Glutamatergic neuron (in vitro differentiated cells): ENCODE results near the gene BACH2. TPM values are rescaled to one million over a fixed set of nuclear protein-coding genes. Genes with fewer than 3 reads are reported as not detected.
"Not testable (repeated sequence)": the region's sequence is repeated elsewhere in the genome, so short reads cannot be mapped to it uniquely, and the experiment has no call there.

Experiments
- DNase-seq: peaks from one replicate; pipeline ENCODE4 v3.0.0; 2022
- H3K27ac Mint-ChIP-seq: one replicate; pipeline ENCODE4 v1.8.0; 2020; ENCODE audit warnings: mild to moderate bottlenecking, mixed read lengths, inconsistent platforms; ENCODE audit not compliant: unreplicated experiment
- H3K27me3 Mint-ChIP-seq: one replicate; pipeline ENCODE4 v1.8.0; 2020; ENCODE audit warnings: mild to moderate bottlenecking, moderate library complexity, mixed read lengths, inconsistent platforms; ENCODE audit not compliant: unreplicated experiment
- H3K36me3 Mint-ChIP-seq: one replicate; pipeline ENCODE4 v1.8.0; 2020; ENCODE audit warnings: mild to moderate bottlenecking, mixed read lengths, inconsistent platforms; ENCODE audit not compliant: unreplicated experiment
- H3K4me1 Mint-ChIP-seq: one replicate; pipeline ENCODE4 v1.8.0; 2020; ENCODE audit warnings: mild to moderate bottlenecking, low read depth, mixed read lengths, inconsistent platforms; ENCODE audit not compliant: unreplicated experiment
- H3K4me3 Mint-ChIP-seq: one replicate; pipeline ENCODE4 v1.8.0; 2020; ENCODE audit warnings: mild to moderate bottlenecking, mixed read lengths, inconsistent platforms; ENCODE audit not compliant: unreplicated experiment
- H3K9me3 Mint-ChIP-seq: one replicate; pipeline ENCODE4 v1.8.0; 2020; ENCODE audit warnings: mild to moderate bottlenecking, moderate library complexity, mixed read lengths, inconsistent platforms; ENCODE audit not compliant: unreplicated experiment
- total RNA-seq: library from RNA; stranded (reverse); fragmentation: NEBNext Ultra II Directional; extraction: Animal tissue kit (Norgen Biotek cat#: 25700); gene quantifications from one replicate; pipeline ENCODE4 v1.2.1, GENCODE V29; 2021; ENCODE audit not compliant: unreplicated experiment
- TF ChIP-seq, protein P1 (sequence below): fragments of 200-600 bp; sonication (generic); IDR thresholded peaks from one replicate; pipeline ENCODE4 v1.5.0; 2021; ENCODE audit not compliant: partially characterized antibody, unreplicated experiment

The BACH2 gene
- total RNA-seq, 1 donor from 2014 or later: 96.4 TPM

DNA sequence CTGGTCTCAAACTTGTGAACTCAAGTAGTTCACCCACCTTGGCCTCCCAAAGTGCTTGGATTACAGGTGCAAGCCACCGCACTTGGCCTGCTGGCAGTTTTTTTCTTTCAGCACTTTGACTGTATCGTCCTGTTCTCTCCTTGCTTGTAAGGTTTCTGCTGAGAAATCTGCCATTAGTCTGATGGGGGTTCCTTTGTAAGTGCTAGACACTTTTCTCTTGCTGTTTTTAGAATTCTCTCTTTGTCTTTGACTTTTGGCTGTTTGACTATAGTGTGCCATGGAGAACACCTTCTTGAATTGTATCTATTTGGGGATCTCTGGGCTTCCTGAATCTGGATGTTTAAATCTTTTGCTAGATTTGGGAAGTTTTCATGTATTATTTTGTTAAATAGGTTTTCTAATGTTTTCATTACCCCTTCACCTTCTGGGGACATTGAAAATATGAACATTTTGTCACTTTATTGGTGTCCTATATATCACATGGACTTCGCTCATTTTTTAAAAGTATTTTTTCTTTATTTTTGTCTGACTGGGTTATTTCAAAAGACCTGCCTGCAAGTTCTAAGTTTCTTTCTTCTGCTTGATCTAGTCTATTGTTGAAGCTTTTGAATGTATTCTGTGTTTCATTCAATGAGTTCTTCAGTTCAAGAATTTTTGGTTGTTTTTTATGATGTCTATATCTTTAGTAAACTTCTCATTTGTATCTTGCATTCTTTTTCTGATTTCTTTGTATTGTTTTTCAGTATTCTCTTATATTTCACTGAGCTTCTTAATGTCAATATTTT is 380.3 kb downstream of the BACH2 start:
- peaks cover 10% of the 10 kb centered on the region for H3K9me3 Mint-ChIP-seq
- no peaks in the 10 kb centered on the region for H3K4me1 Mint-ChIP-seq
- no peak for DNase-seq
- H3K27me3 Mint-ChIP-seq: peaks cover 5% of the 10 kb centered on the region
- peaks cover 23% of the 10 kb centered on the region for H3K36me3 Mint-ChIP-seq
- H3K4me3 Mint-ChIP-seq: no peak overlapping the region
- TF ChIP-seq, protein P1, sequence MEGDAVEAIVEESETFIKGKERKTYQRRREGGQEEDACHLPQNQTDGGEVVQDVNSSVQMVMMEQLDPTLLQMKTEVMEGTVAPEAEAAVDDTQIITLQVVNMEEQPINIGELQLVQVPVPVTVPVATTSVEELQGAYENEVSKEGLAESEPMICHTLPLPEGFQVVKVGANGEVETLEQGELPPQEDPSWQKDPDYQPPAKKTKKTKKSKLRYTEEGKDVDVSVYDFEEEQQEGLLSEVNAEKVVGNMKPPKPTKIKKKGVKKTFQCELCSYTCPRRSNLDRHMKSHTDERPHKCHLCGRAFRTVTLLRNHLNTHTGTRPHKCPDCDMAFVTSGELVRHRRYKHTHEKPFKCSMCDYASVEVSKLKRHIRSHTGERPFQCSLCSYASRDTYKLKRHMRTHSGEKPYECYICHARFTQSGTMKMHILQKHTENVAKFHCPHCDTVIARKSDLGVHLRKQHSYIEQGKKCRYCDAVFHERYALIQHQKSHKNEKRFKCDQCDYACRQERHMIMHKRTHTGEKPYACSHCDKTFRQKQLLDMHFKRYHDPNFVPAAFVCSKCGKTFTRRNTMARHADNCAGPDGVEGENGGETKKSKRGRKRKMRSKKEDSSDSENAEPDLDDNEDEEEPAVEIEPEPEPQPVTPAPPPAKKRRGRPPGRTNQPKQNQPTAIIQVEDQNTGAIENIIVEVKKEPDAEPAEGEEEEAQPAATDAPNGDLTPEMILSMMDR: no peak
- no peak overlapping the region for H3K27ac Mint-ChIP-seq

DNA sequence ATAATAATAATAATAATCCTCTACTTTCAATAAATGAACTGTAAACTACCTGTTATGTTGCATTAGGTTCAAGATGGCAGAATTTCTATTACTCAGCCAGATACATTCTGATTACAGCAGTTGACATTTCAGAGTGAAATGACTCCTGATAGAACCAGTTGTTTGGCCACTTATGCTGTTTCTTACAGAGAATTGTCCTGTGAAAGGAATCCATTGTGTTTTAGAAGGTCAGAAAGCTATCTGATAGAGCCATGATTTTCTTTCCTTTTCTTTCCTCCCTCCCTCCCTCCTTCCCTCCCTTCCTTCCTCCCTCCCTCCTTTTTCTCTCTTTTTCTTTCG is 385.8 kb downstream of the BACH2 start:
- H3K27me3 Mint-ChIP-seq: no peaks in the 10 kb centered on the region
- H3K9me3 Mint-ChIP-seq: peaks cover 9% of the 10 kb centered on the region
- TF ChIP-seq, protein P1: no peak
- H3K36me3 Mint-ChIP-seq: peaks cover 14% of the 10 kb centered on the region
- no peak for DNase-seq
- H3K27ac Mint-ChIP-seq: no peak overlapping the region
- H3K4me3 Mint-ChIP-seq: no peak overlapping the region
- H3K4me1 Mint-ChIP-seq: peaks cover 4% of the 10 kb centered on the region

DNA sequence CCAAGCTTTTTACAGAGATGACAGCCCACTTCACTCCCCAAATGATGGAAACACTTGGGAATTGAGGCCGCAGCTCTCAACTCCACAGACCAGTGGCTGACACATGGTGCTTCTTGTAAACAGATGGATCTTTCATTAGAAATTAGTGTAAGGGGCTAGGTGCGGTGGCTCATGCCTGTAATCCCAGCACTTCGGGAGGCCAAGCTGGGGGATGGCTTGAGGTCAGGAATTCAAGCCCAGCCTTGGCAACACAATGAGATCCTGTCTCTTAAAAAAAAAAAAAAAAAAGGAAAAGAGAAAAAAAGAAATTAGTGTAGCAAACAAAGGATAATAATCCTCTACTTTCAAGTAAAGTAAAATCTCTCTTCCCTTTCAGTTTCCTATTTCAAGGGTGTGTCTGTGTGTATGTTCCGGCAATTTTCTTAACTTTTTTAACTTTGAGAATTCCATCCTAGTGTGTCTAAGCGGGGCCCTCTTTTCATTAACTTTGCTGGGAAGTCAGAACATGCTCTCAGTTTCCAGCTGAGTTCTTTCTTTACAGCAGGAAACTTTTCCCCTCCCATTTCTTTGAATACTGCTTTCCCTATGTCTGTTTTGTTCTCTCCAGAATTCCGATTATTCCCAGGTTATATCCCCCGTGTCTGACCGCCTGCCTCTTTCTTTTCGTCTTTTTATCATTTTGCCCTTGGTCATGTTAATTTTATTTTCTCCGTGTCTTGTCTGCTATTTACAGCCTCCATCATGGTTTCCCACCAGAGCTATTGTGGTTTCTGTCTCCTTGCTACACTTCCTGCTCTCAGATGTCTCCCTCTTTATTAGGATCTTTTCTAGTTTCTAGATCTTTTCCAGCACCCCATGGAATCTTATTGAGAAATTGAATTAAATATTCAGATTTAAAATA is 386.4 kb downstream of the BACH2 start:
- not testable (repeated sequence) for H3K4me1 Mint-ChIP-seq
- peak overlapping the region; percentile 91 for H3K27ac Mint-ChIP-seq
- H3K4me3 Mint-ChIP-seq: peak overlapping the region; percentile 61

DNA sequence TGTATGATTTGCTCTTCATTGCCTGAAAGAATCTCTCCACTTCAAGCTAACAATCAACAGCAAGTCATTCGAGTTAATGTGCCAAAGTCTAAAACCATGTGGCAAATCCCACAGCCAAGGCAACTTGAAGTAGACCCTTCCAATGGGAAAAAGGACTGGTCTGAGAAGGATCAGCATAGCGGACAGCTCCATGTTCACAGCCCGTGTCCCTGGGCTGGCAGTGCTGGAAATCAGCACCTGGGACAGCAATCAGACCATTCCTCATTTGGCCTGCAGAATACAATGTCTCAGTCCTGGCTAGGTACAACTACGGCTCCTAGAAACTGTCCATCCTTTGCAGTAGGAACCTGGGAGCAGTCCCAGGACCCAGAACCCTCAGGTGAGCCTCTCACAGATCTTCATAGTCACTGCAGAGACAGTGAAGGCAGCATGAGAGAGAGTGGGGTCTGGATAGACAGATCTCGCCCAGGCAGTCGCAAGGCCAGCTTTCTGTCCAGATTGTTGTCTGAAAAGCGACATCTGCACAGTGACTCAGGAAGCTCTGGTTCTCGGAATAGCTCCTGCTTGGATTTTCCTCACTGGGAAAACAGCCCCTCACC is 401.3 kb downstream of the BACH2 start:
- Mint-ChIP-seq H3K27ac (no peak overlapping the region), H3K4me1 (peaks cover 19% of the 10 kb centered on the region), H3K36me3 (no peaks in the 10 kb centered on the region), H3K4me3 (no peak overlapping the region), H3K9me3 (no peaks in the 10 kb centered on the region), H3K27me3 (no peaks in the 10 kb centered on the region)
- no peak for DNase-seq
- TF ChIP-seq, protein P1: no peak

More for the DNA sequence above, 386.4 kb downstream of the BACH2 start:
- DNase-seq, H3K27me3 Mint-ChIP-seq, H3K36me3 Mint-ChIP-seq, H3K9me3 Mint-ChIP-seq: not testable (repeated sequence)

DNA sequence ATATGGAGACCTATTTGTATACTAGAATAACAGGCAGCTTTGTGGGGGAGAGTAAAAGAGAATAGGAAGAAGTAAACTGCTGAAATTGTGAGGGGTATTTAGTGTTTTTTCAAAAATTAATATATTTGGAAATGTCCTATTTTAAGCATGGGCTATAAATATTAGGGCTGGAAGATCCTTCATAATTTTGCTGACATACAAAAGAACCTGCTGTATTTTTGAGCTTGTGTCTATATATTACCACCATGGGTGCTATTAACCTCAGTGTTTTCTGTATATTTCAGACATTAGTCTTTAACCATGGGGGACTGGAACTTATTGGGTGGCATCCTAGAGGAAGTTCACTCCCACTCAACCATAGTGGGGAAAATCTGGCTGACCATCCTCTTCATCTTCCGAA is 402.5 kb downstream of the BACH2 start, which contains the start of gene GJA10:
TSS of gene GJA10 (plus strand) at position 301 of the 400 bp plus-strand sequence. CDS start at position 301, 0 bp downstream.
- H3K9me3 Mint-ChIP-seq: no peaks in the 10 kb centered on the region
- TF ChIP-seq, protein P1: no peak
- no peaks in the 10 kb centered on the region for H3K27me3 Mint-ChIP-seq
- H3K27ac Mint-ChIP-seq: no peak within 1 kb of the TSS
- H3K36me3 Mint-ChIP-seq: no peaks in the 10 kb centered on the region
- no peak within 1 kb of the TSS for H3K4me3 Mint-ChIP-seq
- DNase-seq: no peak
- peaks cover 19% of the 10 kb centered on the region for H3K4me1 Mint-ChIP-seq

DNA sequence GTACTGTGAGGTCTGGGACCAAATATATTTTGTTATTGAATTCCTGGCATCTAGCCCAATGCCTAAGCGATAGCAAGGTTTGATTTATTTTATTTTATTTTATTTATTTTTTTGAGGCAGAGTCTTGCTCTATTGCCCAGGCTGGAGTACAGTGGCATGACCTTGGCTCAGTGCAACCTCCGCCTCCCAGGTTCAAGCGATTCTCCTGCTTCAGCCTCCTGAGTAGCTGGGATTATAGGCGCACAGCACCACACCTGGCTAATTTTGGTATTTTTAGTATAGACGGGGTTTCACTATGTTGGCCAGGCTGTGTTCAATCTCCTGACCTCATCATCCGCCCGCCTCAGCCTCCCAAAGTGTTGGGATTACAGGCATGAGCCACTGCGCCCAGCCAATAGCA is 404.1 kb downstream of the BACH2 start:
- H3K4me3 Mint-ChIP-seq, H3K9me3 Mint-ChIP-seq, H3K27ac Mint-ChIP-seq, DNase-seq, H3K27me3 Mint-ChIP-seq, H3K36me3 Mint-ChIP-seq: not testable (repeated sequence)
- H3K4me1 Mint-ChIP-seq: peaks cover 19% of the 10 kb centered on the region

DNA sequence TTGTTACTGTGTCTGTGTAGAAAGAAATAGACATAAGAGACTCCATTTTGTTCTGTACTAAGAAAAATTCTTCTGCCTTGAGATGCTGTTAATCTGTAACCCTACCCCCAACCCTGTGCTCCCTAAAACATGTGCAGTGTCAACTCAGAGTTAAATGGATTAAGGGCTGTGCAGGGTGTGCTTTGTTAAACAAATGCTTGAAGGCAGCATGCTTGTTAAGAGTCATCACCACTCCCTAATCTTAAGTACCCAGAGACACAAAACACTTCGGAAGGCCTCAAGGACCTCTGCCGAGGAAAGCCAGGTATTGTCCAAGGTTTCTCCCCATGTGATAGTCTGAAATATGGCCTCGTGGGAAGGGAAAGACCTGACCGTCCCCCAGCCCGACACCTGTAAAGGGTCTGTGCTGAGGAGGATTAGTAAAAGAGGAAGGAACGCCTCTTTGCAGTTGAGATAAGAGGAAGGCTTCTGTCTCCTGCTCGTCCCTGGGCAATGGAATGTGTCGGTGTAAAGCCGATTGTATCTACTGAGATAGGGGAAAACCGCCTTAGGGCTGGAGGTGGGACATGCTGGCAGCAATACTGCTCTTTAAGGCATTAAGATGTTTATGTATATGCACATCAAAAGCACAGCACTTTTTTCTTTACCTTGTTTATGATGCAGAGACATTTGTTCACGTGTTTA is 405.7 kb downstream of the BACH2 start:
- H3K4me3 Mint-ChIP-seq, H3K27ac Mint-ChIP-seq, H3K27me3 Mint-ChIP-seq, H3K36me3 Mint-ChIP-seq, H3K9me3 Mint-ChIP-seq, DNase-seq: not testable (repeated sequence)
- H3K4me1 Mint-ChIP-seq: peaks cover 12% of the 10 kb centered on the region
